RWPE1 (cell line): Measurements from ENCODE around the gene WSCD2.

Source experiments
- CTCF ChIA-PET: fragments of 350-600 bp; sonication (Branson Sonifier 250); formaldehyde crosslinking; extraction: SDS; loops from one replicate; lab custom pipeline; 2021; lab: Yijun Ruan, JAX
- POLR2A ChIA-PET: fragments of 400-600 bp; formaldehyde crosslinking; extraction: SDS; loops from one replicate; lab custom pipeline; 2020; ENCODE audit warnings: antibody characterized with exemption; ENCODE audit not compliant: low non-redundant PET; lab: Yijun Ruan, JAX
- DNase-seq: peaks from one replicate; pipeline ENCODE4 v3.0.0; 2012; ENCODE audit warnings: low spot score
- H3K27ac ChIP-seq: fragments of 450-650 bp; 2 replicates; pipeline ENCODE4 v1.5.1; 2017
- TF ChIP-seq, protein P1 (sequence below): fragments of 450-650 bp; conservative IDR thresholded peaks from 2 replicates; pipeline ENCODE4 v1.5.1; 2017; ENCODE audit warnings: low read depth, mild to moderate bottlenecking

The WSCD2 gene

DNA sequence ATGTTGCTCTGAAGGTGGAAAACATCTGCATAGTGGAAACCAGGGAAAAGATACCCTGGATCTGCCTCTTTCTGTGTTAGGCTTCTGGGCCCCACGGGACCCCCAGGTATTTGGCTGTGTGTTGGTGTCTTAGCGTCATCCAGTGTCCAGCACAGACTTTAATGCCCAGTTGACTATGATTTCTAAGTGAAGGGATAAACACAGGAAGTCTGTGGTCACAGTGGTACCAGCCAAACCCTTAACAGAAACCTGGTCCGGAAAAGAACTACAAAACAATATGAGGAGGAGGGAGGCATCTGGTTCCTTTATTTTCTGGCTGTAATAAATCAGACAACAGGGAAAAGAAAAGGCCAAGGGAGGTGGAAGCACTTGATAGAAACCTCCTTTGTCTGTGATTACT lies 153.6 kb downstream of the WSCD2 start:
- TF ChIP-seq, protein P1, sequence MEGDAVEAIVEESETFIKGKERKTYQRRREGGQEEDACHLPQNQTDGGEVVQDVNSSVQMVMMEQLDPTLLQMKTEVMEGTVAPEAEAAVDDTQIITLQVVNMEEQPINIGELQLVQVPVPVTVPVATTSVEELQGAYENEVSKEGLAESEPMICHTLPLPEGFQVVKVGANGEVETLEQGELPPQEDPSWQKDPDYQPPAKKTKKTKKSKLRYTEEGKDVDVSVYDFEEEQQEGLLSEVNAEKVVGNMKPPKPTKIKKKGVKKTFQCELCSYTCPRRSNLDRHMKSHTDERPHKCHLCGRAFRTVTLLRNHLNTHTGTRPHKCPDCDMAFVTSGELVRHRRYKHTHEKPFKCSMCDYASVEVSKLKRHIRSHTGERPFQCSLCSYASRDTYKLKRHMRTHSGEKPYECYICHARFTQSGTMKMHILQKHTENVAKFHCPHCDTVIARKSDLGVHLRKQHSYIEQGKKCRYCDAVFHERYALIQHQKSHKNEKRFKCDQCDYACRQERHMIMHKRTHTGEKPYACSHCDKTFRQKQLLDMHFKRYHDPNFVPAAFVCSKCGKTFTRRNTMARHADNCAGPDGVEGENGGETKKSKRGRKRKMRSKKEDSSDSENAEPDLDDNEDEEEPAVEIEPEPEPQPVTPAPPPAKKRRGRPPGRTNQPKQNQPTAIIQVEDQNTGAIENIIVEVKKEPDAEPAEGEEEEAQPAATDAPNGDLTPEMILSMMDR, result no peak
- CTCF ChIA-PET, result interaction anchor here (0.8 kb wide), 1 partner anchor 38 kb away, joined by 3 read pairs; no protein-coding TSS in a partner anchor
- DNase-seq, result no peak
- H3K27ac ChIP-seq, result no peak overlapping the region
- POLR2A ChIA-PET, result no interaction called here

DNA sequence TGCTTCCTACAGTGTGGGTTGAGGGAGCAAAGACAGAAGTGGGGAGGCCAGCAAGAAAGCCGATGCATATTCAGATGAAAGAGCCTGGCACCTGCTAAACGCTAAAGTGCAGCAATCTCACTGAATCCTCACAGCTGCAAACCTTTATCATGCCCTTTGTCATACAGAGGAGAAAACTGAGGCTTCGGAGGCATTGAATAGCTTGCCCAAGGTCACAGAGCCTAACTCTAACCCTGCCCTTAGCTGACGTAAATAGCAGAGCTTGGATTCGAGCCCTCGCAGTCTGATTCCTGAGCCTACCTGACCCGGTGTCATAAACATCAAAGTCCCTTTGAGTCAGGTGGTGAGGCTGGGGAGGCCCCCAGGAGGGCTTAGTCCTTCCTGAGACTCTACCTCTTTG lies 155.1 kb downstream of the WSCD2 start:
- H3K27ac ChIP-seq, result no peak overlapping the region
- ChIA-PET CTCF (interaction anchor here (1.1 kb wide), 1 partner anchor 294 kb away, joined by 3 read pairs; no protein-coding TSS in a partner anchor), POLR2A (no interaction called here)
- TF ChIP-seq, protein P1, result no peak
- no peak for DNase-seq

DNA sequence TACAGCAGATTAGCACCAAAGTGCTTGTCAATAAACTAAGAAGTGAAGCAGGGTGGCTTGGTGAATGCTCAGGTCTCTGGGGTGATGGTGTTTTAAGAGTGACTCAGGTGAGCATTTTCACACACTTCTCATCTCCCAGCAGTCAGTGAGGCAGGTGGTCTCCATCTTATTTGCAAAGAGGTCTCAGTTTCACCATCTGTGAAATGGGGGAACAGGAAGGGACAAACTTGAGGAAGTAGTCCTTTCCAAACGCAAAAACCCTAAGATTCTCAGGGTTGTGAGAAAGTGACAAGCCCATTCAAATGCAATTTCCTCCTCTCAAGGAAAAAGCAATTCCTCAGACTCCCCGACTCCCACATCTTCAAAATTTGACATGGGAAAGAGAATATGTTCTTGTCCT lies 155.9 kb downstream of the WSCD2 start:
- TF ChIP-seq, protein P1, result no peak
- ChIA-PET POLR2A (no interaction called here), CTCF (no interaction called here)
- no peak for DNase-seq
- H3K27ac ChIP-seq, result no peak overlapping the region

DNA sequence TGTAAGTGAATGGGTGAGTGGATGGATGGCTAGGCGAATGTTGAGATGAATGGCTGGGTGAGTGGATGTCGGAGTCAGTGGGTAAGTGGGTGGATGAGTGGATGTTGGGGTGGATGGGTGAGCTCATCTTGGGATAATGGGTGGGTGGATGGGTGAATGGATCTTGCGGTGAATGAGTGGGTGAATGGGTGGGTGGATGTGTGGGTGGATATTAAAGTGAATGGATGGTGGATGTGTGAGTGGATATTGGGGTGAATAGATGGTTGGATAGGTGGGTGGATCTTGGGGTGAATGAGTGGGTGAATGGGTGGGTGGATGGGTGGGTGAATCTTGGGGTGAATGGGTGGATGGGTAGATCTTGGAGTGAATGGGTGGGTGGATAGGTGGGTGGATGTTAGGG lies 158.1 kb downstream of the WSCD2 start:
- CTCF ChIA-PET, result no interaction called here
- POLR2A ChIA-PET, result no interaction called here
- TF ChIP-seq, protein P1, result no peak
- no peak overlapping the region for H3K27ac ChIP-seq
- DNase-seq, result no peak

DNA sequence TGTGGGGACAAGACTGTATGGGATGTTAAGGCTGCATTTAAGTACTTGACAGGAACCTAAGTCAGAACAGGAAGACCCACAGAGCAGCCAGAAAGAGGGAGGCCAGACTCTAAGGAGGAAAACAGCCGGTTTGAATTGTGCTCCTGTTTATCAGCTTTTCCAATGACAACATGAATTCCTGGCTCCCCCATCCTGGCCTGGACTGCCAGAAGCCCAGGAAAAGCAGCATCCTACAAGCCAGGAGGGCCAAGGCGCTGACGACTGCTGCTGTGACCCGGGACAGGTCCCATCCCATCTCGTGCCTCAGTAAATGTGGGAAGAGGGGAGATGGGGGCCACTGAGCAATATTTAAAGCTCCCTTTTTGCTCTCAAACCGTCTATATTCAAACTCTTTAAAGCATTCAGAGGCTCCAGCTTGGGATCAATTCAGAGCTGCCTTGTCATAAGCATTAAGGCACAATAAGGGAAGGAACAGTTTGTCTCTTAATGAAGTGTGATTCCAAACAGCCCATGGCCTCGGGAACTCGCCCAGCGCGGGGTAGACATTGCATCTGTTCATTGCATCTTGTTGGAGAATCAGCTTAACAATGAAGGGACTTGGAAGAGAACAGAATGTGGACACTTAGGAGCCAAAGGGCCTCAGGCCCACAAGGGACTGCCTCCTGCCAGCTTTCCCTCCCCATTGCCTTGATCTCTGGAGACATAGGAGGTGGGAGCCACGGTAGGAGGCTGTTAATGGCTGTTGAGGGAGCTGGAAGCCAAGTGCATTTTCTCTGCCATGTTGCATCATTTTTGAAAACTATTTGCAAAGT lies 160.5 kb downstream of the WSCD2 start:
- DNase-seq, result no peak
- no peak overlapping the region for H3K27ac ChIP-seq
- POLR2A ChIA-PET, result no interaction called here
- TF ChIP-seq, protein P1, result no peak
- CTCF ChIA-PET, result no interaction called here

DNA sequence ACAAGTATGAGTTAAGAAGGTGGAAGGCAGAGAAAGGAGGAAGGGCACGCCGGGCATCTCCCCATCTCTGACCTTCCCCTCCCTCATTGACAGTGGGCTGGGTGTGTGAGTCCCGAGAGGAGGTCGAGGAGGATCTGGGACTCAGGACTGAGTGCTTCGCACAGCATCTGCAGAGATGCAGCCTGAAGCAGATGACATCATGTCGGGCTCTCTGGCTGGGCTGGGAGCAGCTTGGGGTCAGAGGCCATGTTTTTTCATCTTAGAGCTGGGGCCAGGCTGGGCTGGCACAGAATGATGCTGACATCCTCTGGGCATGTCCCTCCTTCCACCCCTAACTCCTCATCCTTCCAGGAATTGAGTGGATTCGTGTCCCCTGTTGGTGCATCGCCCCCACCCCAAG lies 166.6 kb downstream of the WSCD2 start:
- no peak for DNase-seq
- TF ChIP-seq, protein P1, result no peak
- H3K27ac ChIP-seq, result no peak overlapping the region
- CTCF ChIA-PET, result interaction anchor here (0.6 kb wide), 1 partner anchor 56 kb away, joined by 3 read pairs; no protein-coding TSS in a partner anchor
- POLR2A ChIA-PET, result no interaction called here
